Subcutaneous abdominal adipose tissue (tissue), 5 donors: Measurements from ENCODE around the gene ZNF784.

Experiments used
- H3K27ac ChIP-seq: one replicate; pipeline ENCODE4 v1.7.0; 2013; ENCODE audit warnings: low read depth, mild to moderate bottlenecking, inconsistent platforms, low read length, moderate library complexity
- H3K27me3 ChIP-seq, 5 donors: one replicate each; pipeline ENCODE4 v1.7.0; 2013; ENCODE audit warnings: low read length in 5 of 5, inconsistent platforms in 1 of 5; ENCODE audit not compliant: control insufficient read depth in 5 of 5, insufficient read depth in 4 of 5
- H3K36me3 ChIP-seq, 5 donors: one replicate each; pipeline ENCODE4 v1.7.0; 2013; ENCODE audit warnings: low read length in 5 of 5; ENCODE audit not compliant: control insufficient read depth in 5 of 5, insufficient read depth in 5 of 5
- H3K4me1 ChIP-seq, 5 donors: one replicate each; pipeline ENCODE4 v1.7.0; 2013; ENCODE audit warnings: low read length in 5 of 5, mild to moderate bottlenecking in 3 of 5, moderate library complexity in 1 of 5; ENCODE audit not compliant: control insufficient read depth in 5 of 5, insufficient read depth in 5 of 5
- H3K4me3 ChIP-seq, 5 donors: one replicate each; pipeline ENCODE4 v1.7.0; 2013; ENCODE audit warnings: low read length in 5 of 5, low read depth in 1 of 5
- H3K9ac ChIP-seq, 5 donors: one replicate each; pipeline ENCODE4 v1.7.0; 2013; ENCODE audit warnings: low read length in 5 of 5, mild to moderate bottlenecking in 4 of 5, moderate library complexity in 3 of 5
- H3K9me3 ChIP-seq, 5 donors: one replicate each; pipeline ENCODE4 v1.7.0; 2013; ENCODE audit warnings: low read length in 5 of 5; ENCODE audit not compliant: control insufficient read depth in 5 of 5
- donor health status: healthy.
- donor health status: healthy.
- donor health status: healthy.
- donor health status: healthy.
- donor health status: healthy.

The ZNF784 gene

GRCh38 chr19:55622242-55622969 lies 2.0 kb downstream of the ZNF784 start:
- Histone ChIP-seq H3K9me3 (no peaks in the 10 kb centered on the region), H3K4me3 (no peak overlapping the region), H3K36me3 (peaks cover 0 to 25% (median 5%) of the 10 kb centered on the region in 5 donors), H3K9ac (no peak overlapping the region), H3K27ac (no peak overlapping the region), H3K27me3 (no peaks in the 10 kb centered on the region), H3K4me1 (peaks cover 0 to 40% (median 24%) of the 10 kb centered on the region in 5 donors)

DNA sequence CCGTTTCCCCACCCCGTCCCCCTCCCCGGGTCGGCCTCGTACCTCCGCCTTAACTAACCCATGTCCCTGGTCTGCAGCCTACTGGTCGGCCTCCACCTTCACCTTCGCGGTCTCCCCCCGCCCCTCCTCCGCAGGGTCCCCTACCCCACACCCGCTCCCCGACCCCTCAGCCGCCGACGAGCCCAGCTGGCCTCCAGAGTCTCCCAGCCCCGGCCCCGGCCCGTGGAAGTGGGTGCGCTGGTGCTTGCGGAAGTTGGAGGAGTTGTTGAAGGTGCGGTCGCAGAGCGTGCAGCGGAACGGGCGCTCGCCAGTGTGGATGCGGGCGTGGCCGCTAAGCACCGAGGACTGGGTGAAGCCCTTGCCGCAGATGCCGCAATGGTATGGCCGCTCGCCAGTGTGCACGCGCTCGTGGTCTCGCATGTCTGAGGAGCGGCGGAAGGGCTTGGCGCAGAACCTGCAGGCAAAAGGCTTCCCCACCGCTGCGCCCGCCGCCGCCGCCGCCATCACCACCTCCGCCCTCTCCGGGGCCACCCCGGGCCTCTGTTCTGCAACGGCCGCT lies 2.6 kb downstream of the ZNF784 start:
- no peaks in the 10 kb centered on the region for H3K27me3 ChIP-seq
- no peak overlapping the region for H3K9ac ChIP-seq
- no peak overlapping the region for H3K4me3 ChIP-seq
- H3K36me3 ChIP-seq, result peaks cover 0 to 30% (median 10%) of the 10 kb centered on the region in 5 donors
- H3K9me3 ChIP-seq, result no peaks in the 10 kb centered on the region
- H3K27ac ChIP-seq, result no peak overlapping the region
- peaks cover 0 to 40% (median 24%) of the 10 kb centered on the region in 5 donors for H3K4me1 ChIP-seq

DNA sequence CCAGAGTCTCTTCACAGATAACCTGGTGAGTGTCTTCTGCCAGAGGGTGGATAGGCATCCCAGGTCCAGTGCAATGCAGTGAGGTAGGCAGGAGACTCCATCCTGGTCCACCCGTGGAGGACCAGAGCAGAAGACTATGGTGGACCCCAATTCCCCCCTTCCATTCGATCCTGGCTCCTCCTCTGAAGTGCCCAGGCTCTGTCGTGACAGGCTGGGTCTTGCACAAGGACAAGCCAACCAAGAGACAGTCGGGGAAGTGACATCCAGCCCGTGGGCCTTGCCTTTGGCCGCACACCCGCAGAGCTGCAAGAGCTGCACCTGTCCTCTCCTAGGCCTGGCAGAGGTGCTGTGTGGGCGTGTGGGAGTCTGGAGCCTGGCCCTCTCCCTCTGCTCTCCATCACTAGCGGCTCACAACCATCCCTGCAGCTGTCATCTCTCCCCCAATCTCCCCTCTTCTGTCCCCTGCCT lies 3.1 kb downstream of the ZNF784 start:
- peaks cover 0 to 40% (median 24%) of the 10 kb centered on the region in 5 donors for H3K4me1 ChIP-seq
- H3K36me3 ChIP-seq, result peaks cover 0 to 35% (median 15%) of the 10 kb centered on the region in 5 donors
- no peak overlapping the region for H3K27ac ChIP-seq

GRCh38 chr19:55620410-55621204 lies 3.8 kb downstream of the ZNF784 start:
- H3K27ac ChIP-seq, result no peak overlapping the region
- H3K4me1 ChIP-seq, result peaks cover 0 to 40% (median 24%) of the 10 kb centered on the region in 5 donors
- no peaks in the 10 kb centered on the region for H3K9me3 ChIP-seq
- H3K4me3 ChIP-seq, result no peak overlapping the region
- no peaks in the 10 kb centered on the region for H3K27me3 ChIP-seq
- peaks cover 0 to 42% (median 19%) of the 10 kb centered on the region in 5 donors for H3K36me3 ChIP-seq
- H3K9ac ChIP-seq, result no peak overlapping the region

More for the DNA sequence above, 3.1 kb downstream of the ZNF784 start:
- Histone ChIP-seq H3K9me3 (no peaks in the 10 kb centered on the region), H3K4me3 (no peak overlapping the region), H3K27me3 (no peaks in the 10 kb centered on the region), H3K9ac (no peak overlapping the region)

- no peaks in the 10 kb centered on the region for H3K27me3 ChIP-seq
- no peaks in the 10 kb centered on the region for H3K9me3 ChIP-seq
- no peak overlapping the region for H3K4me3 ChIP-seq
- no peak overlapping the region for H3K27ac ChIP-seq
- H3K36me3 ChIP-seq, result peaks cover 0 to 53% (median 29%) of the 10 kb centered on the region in 5 donors
- peaks cover 0 to 33% (median 18%) of the 10 kb centered on the region in 5 donors for H3K4me1 ChIP-seq
- no peak overlapping the region for H3K9ac ChIP-seq
These were observed 5.1 kb downstream of the ZNF784 start for GRCh38 chr19:55619286-55619685.

GRCh38 chr19:55618426-55618825 lies 5.9 kb downstream of the ZNF784 start:
- Histone ChIP-seq H3K27ac (no peak overlapping the region), H3K27me3 (no peaks in the 10 kb centered on the region), H3K4me1 (peaks cover 0 to 27% (median 13%) of the 10 kb centered on the region in 5 donors), H3K9me3 (no peaks in the 10 kb centered on the region), H3K36me3 (peaks cover 0 to 59% (median 32%) of the 10 kb centered on the region in 5 donors), H3K4me3 (no peak overlapping the region), H3K9ac (no peak overlapping the region)

DNA sequence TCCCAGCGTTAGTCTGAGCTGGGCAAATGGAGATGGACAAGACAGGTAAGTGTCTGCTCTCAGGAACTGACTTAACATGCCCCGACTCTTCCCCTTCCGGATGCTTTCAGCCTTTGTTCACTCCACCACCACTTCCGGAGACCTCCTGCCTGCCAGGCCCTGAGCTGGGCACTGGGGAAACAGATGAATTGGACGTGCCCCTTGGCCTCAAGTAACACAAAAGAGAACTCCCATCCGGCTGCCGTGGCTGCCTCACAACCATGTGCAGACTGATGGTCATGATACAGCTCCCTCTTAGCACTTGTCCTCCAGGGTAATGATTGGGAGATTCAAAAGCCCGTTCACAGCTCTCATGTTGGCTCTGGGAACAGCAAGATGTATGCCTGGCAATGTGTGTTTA lies 6.9 kb downstream of the ZNF784 start:
- Histone ChIP-seq H3K27ac (no peak overlapping the region), H3K4me3 (no peak overlapping the region), H3K36me3 (peaks cover 0 to 59% (median 32%) of the 10 kb centered on the region in 5 donors), H3K9me3 (no peaks in the 10 kb centered on the region), H3K9ac (no peak overlapping the region), H3K4me1 (peaks cover 0 to 31% (median 13%) of the 10 kb centered on the region in 5 donors), H3K27me3 (no peaks in the 10 kb centered on the region)

DNA sequence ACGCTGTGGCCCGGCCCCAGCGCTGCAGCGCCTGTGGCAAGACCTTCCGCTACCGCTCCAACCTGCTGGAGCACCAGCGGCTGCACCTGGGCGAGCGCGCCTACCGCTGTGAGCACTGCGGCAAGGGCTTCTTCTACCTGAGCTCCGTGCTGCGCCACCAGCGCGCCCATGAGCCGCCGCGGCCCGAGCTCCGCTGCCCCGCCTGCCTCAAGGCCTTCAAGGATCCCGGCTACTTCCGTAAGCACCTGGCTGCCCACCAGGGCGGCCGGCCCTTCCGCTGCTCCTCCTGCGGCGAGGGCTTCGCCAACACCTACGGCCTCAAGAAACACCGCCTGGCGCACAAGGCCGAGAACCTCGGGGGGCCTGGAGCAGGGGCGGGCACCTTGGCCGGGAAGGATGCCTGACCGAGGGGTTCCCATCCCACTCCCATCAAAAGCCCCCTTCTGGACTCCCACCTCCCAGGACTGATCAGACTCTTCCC lies 7.9 kb downstream of the ZNF784 start:
- no peaks in the 10 kb centered on the region for H3K9me3 ChIP-seq
- peaks cover 0 to 53% (median 32%) of the 10 kb centered on the region in 5 donors for H3K36me3 ChIP-seq
- H3K4me3 ChIP-seq, result no peak overlapping the region
- H3K27me3 ChIP-seq, result no peaks in the 10 kb centered on the region
- peaks cover 0 to 33% (median 18%) of the 10 kb centered on the region in 5 donors for H3K4me1 ChIP-seq
- no peak overlapping the region for H3K27ac ChIP-seq
- no peak overlapping the region for H3K9ac ChIP-seq

GRCh38 chr19:55615543-55616394 lies 8.6 kb downstream of the ZNF784 start:
- Histone ChIP-seq H3K27ac (no peak overlapping the region), H3K4me3 (no peak overlapping the region), H3K9me3 (no peaks in the 10 kb centered on the region), H3K27me3 (no peaks in the 10 kb centered on the region), H3K36me3 (peaks cover 0 to 46% (median 31%) of the 10 kb centered on the region in 5 donors), H3K9ac (no peak overlapping the region), H3K4me1 (peaks cover 0 to 30% (median 18%) of the 10 kb centered on the region in 5 donors)
